ENCODE results near the gene THBS1. TPM values are rescaled to one million over a fixed set of nuclear protein-coding genes. Genes with fewer than 3 reads are reported as not detected.
A peak's percentile ranks its signal among the peaks of the same experiment; 100 is the strongest.

Gene THBS1
- total RNA-seq, 2 donors from 2014 or later: 0.66 to 3.5 TPM

DNA sequence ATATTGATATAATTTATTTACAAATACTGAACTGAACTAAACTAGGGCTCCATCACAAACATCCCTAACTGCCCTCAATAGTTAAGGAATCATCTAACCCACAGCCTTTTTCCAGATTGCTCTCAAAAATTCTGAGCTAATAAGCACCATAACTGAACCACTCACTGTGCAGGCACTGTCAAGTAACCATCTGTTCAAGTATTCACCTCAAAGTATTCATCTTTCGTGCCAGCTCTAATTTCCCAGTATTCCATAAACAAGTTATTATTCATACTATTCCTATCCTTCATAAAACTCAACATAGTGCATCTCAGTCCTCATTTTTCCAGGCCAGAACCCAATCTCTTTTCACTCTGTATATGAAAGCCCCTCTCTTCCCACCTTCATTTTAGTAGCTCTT is 41.1 kb downstream of the THBS1 start:
- no peaks in the 10 kb centered on the region for H3K27me3 Mint-ChIP-seq
- peaks cover 46% of the 10 kb centered on the region for H3K4me1 Mint-ChIP-seq
- peaks cover 5% of the 10 kb centered on the region for H3K36me3 Mint-ChIP-seq (ENCODE audit: low read depth)
- no peak overlapping the region for H3K27ac Mint-ChIP-seq
- ATAC-seq (replicated peaks): no peak
- H3K9me3 Mint-ChIP-seq: peaks cover 8% of the 10 kb centered on the region
- no peak overlapping the region for H3K4me3 Mint-ChIP-seq

DNA sequence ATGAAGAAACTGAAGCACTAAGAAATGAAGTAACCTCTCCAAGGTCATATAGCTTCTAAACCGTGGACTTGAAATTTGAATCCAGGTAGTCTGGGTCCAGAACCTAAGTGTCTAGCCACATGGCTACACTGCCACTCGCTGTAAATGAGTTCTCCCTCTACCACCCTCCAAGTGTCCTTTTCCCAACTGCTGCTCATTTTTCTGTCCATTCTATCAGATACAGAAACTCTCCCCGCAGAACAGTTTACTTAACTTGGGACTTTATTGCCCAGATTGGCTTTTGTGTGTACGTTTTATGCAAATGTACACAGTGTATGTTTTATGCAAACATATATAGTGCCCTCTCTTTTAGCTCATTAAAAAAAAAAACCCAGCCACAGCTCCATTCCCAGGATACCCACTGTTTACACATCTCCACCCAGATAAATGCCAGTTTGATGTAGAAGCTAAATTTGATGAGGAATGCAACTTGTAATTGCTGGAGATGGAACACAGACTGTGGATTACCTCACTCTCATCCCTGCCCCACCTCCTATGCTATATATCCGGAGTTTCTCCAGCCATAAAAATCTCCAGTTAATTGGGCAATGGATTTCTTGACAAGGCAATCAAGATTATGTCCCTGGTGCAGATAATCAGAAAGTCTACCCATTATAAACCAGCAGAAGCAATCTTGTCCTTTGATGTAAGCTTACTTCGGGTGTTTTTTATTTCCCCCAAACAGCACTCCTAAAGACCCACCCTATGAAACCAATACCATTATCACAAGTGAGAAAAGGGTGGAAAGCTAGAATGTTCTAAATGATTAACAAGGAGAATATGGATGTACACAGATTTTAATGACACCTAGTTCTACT is 42.0 kb downstream of the THBS1 start:
- Mint-ChIP-seq H3K9me3 (peaks cover 8% of the 10 kb centered on the region), H3K4me1 (peaks cover 53% of the 10 kb centered on the region), H3K27me3 (no peaks in the 10 kb centered on the region), H3K4me3 (peak overlapping the region; percentile 95), H3K36me3 (ENCODE audit: low read depth) (peaks cover 5% of the 10 kb centered on the region), H3K27ac (peak overlapping the region; percentile 100)
- ATAC-seq (replicated peaks): no peak

DNA sequence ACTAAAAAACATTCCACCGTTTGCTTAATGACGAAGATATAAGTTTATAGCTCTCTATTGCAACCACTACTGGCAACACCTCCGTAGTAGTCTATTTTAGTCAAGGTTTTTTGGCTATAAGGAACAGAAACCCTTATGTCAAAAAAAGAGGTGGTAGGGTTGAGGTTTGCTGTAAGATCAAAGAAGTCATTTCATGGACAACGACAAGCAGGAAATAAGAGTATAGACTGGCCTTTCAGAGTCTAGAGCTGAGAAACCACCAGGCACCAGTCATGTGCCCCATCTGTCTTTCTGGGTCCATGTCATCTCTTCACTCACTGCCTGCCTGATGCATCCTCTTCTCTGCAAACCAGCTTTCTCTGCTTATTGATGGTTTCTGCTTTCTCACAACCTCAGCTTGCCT is 42.7 kb downstream of the THBS1 start:
- Mint-ChIP-seq H3K4me1 (peaks cover 58% of the 10 kb centered on the region), H3K9me3 (peaks cover 8% of the 10 kb centered on the region), H3K36me3 (ENCODE audit: low read depth) (peaks cover 5% of the 10 kb centered on the region), H3K4me3 (peak overlapping the region; percentile 95), H3K27ac (peak overlapping the region; percentile 100), H3K27me3 (no peaks in the 10 kb centered on the region)
- peak; percentile 87 for ATAC-seq (replicated peaks)

DNA sequence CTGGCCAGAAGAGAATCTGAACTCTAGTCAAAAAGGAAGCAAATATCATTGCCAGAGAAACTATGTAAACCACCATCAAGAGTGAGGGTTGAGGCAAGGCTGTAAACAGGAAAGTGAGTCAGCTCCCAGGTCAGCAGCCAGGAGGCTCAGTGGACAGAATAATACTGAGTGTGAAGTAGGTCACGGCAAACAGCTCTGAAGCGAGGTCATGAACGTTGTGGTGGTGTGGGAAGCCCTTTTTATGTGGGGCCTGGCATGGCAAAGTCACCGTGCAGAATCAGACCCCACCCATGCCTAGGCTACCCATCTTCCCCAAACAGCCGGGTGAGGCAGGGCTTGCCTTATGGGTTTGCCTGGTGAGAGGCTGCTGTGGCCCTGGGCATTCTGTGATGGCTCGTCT is 43.9 kb downstream of the THBS1 start:
- Mint-ChIP-seq H3K9me3 (peaks cover 6% of the 10 kb centered on the region), H3K36me3 (ENCODE audit: low read depth) (peaks cover 5% of the 10 kb centered on the region)
- ATAC-seq (replicated peaks): peak; percentile 76

DNA sequence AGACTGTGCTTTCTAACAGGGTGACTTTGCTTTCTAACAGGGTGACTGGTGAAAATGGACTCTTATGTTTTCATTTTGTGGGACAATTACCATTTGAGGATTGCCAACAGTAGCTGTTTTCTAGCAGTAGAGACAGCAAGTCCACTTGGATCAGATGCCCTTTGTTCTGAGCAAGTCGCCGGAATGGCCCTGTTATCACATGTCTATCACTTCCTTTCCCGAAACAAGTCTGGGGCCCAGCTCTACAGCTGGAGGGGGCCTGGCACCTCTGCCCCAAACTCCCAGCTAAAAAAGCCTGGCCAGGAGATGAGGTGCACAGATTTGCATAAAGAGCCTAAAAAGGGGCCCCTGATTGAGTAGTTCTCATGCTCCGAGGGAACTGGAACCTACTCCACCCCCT is 44.6 kb downstream of the THBS1 start:
- peaks cover 3% of the 10 kb centered on the region for H3K9me3 Mint-ChIP-seq
- peaks cover 75% of the 10 kb centered on the region for H3K4me1 Mint-ChIP-seq
- H3K36me3 Mint-ChIP-seq (ENCODE audit: low read depth): peaks cover 5% of the 10 kb centered on the region
- H3K4me3 Mint-ChIP-seq: peak overlapping the region; percentile 95
- H3K27me3 Mint-ChIP-seq: no peaks in the 10 kb centered on the region
- peak overlapping the region; percentile 100 for H3K27ac Mint-ChIP-seq
- ATAC-seq (replicated peaks): no peak

More for the DNA sequence above, 43.9 kb downstream of the THBS1 start:
- peak overlapping the region; percentile 100 for H3K27ac Mint-ChIP-seq
- H3K4me1 Mint-ChIP-seq: peaks cover 69% of the 10 kb centered on the region
- no peaks in the 10 kb centered on the region for H3K27me3 Mint-ChIP-seq
- H3K4me3 Mint-ChIP-seq: peak overlapping the region; percentile 95

DNA sequence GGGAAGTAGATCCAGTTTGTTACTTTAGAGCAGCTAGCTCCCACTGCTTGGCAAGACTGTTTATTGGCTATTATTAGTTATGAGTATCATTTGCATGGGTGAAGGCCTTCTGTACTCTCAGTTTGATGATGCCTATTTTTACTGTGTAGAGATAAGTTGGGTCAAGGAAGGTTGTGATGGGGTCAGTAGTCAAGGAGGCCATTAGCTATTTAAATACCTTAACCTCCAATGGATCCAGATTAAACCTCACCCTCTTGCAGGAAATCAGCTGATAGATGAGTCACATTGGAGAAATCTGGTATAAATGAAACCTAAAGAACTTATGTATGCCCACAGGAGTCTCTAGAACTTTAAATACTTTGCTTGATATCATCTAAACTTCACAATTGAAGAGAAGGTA is 45.0 kb downstream of the THBS1 start:
- Mint-ChIP-seq H3K4me1 (peaks cover 77% of the 10 kb centered on the region), H3K27me3 (no peaks in the 10 kb centered on the region), H3K27ac (peak overlapping the region; percentile 100), H3K4me3 (peak overlapping the region; percentile 95), H3K9me3 (peaks cover 3% of the 10 kb centered on the region), H3K36me3 (ENCODE audit: low read depth) (peaks cover 5% of the 10 kb centered on the region)
- no peak for ATAC-seq (replicated peaks)

DNA sequence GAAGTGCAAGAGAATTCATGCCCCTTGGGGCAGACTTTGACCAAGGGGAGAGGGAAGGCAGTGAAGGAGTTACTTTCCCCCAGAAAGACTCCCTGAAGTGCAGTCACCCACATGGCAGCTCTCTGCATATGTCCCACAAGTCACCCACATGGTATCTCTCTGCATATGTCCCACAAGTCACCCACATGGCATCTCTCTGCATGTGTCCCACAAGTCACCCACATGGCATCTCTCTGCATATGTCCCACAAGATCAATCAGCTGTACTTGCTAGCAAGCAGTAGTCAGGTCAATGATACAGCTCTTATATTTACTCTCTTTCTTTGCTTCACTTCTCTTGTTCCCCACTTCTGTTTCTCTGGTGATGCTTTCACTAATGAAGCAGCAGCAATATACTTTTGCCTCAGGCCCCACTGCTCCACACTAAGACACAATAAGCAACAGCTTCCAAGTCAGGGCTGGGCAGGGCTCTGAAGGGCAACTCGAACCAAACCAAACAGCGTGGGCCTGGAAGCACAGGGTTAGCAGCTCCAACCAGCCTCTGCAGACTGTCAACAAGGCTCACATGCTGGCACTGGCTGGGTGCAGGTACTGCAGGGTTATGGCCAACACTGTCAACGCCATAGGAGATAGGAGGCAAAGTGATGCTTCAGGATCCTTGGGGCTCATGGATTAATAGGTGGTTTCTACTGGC is 46.7 kb downstream of the THBS1 start:
- Mint-ChIP-seq H3K27me3 (no peaks in the 10 kb centered on the region), H3K4me3 (peak overlapping the region; percentile 30), H3K36me3 (ENCODE audit: low read depth) (peaks cover 5% of the 10 kb centered on the region), H3K27ac (peak overlapping the region; percentile 11), H3K9me3 (peaks cover 6% of the 10 kb centered on the region), H3K4me1 (peaks cover 76% of the 10 kb centered on the region)
- ATAC-seq (replicated peaks): no peak

DNA sequence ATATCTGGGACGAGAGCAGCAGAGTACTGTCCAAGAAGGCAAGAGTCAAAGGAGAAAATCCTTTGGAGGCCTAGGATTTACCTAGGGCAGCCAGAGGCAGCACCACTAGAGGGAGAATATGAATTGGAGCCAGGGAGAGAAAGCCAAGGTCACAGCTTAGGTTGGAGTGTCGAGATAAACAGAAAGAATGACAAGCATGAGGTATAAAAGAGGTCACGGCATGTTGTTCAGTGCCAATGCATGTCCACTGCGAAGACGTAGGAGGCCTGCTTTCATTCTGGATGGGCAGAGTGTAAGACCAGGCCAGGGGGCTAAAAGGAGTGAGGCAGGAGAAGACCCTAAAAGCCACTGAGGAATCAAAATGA is 47.2 kb downstream of the THBS1 start:
- H3K27ac Mint-ChIP-seq: no peak overlapping the region
- H3K4me1 Mint-ChIP-seq: peaks cover 70% of the 10 kb centered on the region
- peaks cover 5% of the 10 kb centered on the region for H3K36me3 Mint-ChIP-seq (ENCODE audit: low read depth)
- peak overlapping the region; percentile 30 for H3K4me3 Mint-ChIP-seq
- no peaks in the 10 kb centered on the region for H3K27me3 Mint-ChIP-seq
- H3K9me3 Mint-ChIP-seq: peaks cover 6% of the 10 kb centered on the region
- ATAC-seq (replicated peaks): no peak

DNA sequence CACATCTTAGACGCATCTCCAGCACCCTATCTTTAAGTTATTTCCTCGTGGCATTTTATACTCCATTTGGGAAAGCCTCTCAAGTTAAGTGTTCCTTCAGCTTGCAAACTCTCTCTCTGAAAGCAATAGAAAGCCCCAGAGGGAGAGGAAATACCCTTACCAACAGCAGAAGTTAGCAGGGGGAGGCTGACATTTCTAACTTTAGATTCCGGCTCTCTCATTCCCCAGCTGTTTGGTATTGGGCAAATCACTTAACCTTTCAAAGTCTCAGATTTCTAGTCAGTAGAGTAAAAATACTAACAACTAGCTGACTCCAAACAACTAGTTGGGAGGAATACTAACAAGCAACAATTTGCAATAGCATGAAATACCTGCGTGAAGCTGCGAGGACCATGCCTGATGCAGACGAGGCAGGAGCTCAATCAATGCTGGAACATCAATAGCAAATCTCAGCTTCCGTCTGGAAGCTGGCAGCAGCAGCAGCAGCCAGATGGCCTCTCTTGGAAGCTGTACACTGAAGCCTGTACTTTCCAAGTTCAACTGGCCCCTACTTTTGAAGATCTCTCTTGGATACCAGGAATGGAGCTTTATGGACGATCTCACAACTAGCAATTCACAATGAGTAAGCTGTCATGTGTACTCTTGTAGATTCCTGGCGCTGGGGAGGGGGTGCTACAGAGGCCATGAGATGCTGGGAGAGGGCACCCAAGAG is 47.8 kb downstream of the THBS1 start:
- ATAC-seq (replicated peaks): no peak
- H3K4me3 Mint-ChIP-seq: peak overlapping the region; percentile 50
- peaks cover 5% of the 10 kb centered on the region for H3K36me3 Mint-ChIP-seq (ENCODE audit: low read depth)
- H3K9me3 Mint-ChIP-seq: peaks cover 6% of the 10 kb centered on the region
- peaks cover 65% of the 10 kb centered on the region for H3K4me1 Mint-ChIP-seq
- H3K27ac Mint-ChIP-seq: peak overlapping the region; percentile 83
- H3K27me3 Mint-ChIP-seq: no peaks in the 10 kb centered on the region

DNA sequence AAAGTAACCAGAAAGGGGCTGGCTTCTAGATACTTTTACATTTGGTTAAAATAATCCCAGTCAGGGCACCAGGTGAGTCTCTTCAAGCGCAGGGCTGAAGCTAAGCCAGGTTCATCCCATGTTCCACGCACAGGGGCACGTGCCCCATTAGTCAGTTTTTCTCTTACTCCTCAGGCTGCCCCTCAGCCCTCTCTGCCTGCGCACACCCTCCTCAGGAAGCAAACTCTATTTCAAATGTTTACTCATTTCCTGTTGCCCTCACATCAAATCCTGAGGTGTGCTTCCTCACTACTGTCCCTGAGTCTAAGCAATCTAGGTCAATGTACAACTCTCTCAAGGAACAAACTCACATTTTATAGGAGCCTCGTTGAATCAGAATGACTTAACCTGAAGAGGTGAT is 48.5 kb downstream of the THBS1 start:
- ATAC-seq (replicated peaks): peak; percentile 69
- peak overlapping the region; percentile 50 for H3K4me3 Mint-ChIP-seq
- no peaks in the 10 kb centered on the region for H3K27me3 Mint-ChIP-seq
- peak overlapping the region; percentile 83 for H3K27ac Mint-ChIP-seq
- H3K36me3 Mint-ChIP-seq (ENCODE audit: low read depth): peaks cover 5% of the 10 kb centered on the region
- peaks cover 6% of the 10 kb centered on the region for H3K9me3 Mint-ChIP-seq
- peaks cover 59% of the 10 kb centered on the region for H3K4me1 Mint-ChIP-seq

DNA sequence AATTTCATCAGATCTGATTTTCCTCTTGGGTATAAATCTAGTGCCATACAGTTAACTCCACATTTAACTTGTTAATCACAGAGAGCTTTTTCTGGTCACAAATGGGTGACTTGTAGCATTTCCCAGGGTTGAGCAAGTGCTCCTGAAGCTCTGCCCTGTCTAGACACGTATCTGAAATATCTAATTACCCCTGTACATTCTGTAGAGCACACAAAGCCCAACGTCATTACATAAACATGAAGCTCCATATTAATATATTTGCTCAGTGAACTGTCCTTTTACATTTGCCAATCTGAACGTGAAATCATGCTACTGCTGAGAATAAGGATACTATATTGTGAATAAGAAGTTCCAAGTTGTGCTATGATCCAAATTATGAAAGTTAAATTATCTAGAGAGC is 49.0 kb downstream of the THBS1 start:
- Mint-ChIP-seq H3K4me3 (peak overlapping the region; percentile 50), H3K9me3 (peaks cover 5% of the 10 kb centered on the region), H3K27ac (peak overlapping the region; percentile 83), H3K36me3 (ENCODE audit: low read depth) (peaks cover 4% of the 10 kb centered on the region), H3K4me1 (peaks cover 54% of the 10 kb centered on the region), H3K27me3 (no peaks in the 10 kb centered on the region)
- no peak for ATAC-seq (replicated peaks)

DNA sequence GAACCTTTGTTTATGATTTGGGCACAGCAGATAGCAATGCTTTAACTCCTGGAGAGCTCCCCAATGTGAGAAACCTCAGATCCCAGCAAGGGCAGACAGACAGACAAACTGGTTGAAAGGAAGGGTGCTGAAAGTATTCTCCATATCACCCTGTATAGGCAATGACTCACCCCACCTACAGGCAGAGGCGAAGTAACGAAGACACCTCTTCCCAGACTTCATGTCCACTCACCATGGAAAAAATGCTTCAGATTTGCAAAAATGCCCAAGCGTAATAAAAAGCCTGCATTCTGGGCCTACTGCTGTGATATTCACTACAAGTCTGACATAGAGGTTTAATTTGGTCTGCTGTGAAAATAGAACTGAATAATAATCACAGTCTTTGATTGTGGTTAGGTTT is 50.5 kb downstream of the THBS1 start:
- H3K4me3 Mint-ChIP-seq: peak overlapping the region; percentile 53

DNA sequence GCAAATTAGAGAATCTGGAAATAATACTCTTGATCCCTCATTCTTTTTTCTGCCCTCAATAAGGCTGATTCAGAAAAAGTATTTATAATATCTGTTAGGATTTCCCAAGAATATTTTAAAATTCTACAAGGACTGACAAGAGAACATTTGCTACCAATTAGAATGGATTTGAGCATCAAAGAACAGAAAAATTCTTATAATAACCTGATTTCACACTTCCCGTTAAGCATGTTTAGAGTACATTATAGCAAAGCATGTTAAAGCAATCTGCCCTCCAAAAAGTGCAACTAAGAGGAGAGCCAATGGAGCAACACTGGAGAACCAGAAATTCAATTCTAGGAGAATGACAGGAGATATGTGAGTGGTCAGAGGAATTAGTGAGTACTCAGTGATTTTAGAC is 57.2 kb downstream of the THBS1 start:
- ATAC-seq (replicated peaks): no peak
- H3K36me3 Mint-ChIP-seq (ENCODE audit: low read depth): peaks cover 4% of the 10 kb centered on the region
- H3K27ac Mint-ChIP-seq: no peak overlapping the region
- H3K27me3 Mint-ChIP-seq: no peaks in the 10 kb centered on the region
- no peaks in the 10 kb centered on the region for H3K9me3 Mint-ChIP-seq
- H3K4me1 Mint-ChIP-seq: peaks cover 20% of the 10 kb centered on the region
- H3K4me3 Mint-ChIP-seq: no peak overlapping the region

More for the DNA sequence above, 50.5 kb downstream of the THBS1 start:
- Mint-ChIP-seq H3K36me3 (ENCODE audit: low read depth) (no peaks in the 10 kb centered on the region), H3K9me3 (peaks cover 3% of the 10 kb centered on the region), H3K27ac (peak overlapping the region; percentile 73), H3K4me1 (peaks cover 42% of the 10 kb centered on the region), H3K27me3 (no peaks in the 10 kb centered on the region)
- peak; percentile 49 for ATAC-seq (replicated peaks)

DNA sequence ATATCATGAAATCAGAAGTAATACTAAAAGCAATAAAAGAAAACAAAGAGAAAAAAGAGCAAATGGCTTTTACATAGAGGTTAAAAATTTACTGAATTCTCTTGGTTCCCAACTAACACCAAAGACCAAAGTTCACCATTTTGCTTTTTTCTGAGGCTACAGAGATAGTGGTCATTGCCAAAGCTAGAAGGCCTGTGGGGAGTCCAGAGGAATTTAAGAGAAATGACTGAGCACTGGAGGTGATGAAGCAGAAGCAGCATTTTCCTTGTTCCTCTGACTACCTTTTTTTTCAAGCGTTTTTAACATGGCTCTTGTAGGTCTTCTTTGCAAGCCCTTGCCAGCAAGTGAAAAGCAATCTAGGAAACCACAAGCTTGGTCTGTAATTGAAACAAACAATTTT is 58.2 kb downstream of the THBS1 start:
- Mint-ChIP-seq H3K36me3 (ENCODE audit: low read depth) (peaks cover 4% of the 10 kb centered on the region), H3K9me3 (no peaks in the 10 kb centered on the region), H3K4me1 (peaks cover 23% of the 10 kb centered on the region), H3K27ac (no peak overlapping the region), H3K4me3 (no peak overlapping the region), H3K27me3 (no peaks in the 10 kb centered on the region)
- ATAC-seq (replicated peaks): no peak

All from activated T-helper 17 cell treated with anti-CD3 and anti-CD28 coated beads, Interleukin-2, amount 50 U/mL, for 72 hours (primary cell).